ENCODE measurements around the gene CCDC91.
"Not testable (repeated sequence)": the region's sequence is repeated elsewhere in the genome, so short reads cannot be mapped to it uniquely, and the experiment has no call there.

CCDC91 gene

GRCh38 chr12:28184375-28184774, 5.9 kb upstream of the CCDC91 start:
- no peak for DNase-seq

- no peak for DNase-seq
Observed at GRCh38 chr12:28186500-28186899, 3.8 kb upstream of the CCDC91 start.

DNA sequence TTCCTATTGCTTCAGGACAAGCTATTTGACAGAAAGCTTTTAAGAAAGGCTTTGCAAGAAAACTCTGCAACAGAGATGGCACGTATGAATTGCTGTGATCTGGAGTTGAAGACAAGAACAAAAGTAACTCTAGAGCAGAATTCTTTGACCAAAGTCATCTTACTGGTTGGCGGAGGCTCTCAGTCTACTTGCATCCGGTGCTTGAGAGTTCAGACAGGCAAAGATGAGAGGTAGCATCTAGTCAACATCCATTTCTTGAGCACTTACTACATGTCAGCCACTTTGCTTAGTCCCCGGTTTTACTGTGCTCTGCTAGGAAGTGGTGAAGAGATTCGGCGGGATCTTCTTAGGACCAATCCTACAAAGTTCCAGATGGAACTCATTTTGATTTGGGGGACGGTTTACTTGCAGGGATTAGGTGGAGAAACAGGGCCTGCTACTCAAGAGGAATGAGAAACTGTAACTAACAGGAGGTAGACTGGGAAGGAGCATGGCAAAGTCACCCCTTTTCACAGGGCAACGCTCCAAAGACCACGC, 404 bp upstream of the CCDC91 start:
- DNase-seq = no peak

GRCh38 chr12:28191051-28192048, 1.1 kb downstream of the CCDC91 start:
- DNase-seq = peak in 1 of 4 experiments; percentile 26

- DNase-seq = no peak
Observed at GRCh38 chr12:28192125-28192524, 1.9 kb downstream of the CCDC91 start.

- not testable (repeated sequence) for DNase-seq
Observed at GRCh38 chr12:28194621-28195020, 4.4 kb downstream of the CCDC91 start.

- not testable (repeated sequence) for DNase-seq
Observed at GRCh38 chr12:28201136-28201535, 10.9 kb downstream of the CCDC91 start.

- DNase-seq = no peak
Observed at GRCh38 chr12:28202374-28203130, 12.3 kb downstream of the CCDC91 start.

DNA sequence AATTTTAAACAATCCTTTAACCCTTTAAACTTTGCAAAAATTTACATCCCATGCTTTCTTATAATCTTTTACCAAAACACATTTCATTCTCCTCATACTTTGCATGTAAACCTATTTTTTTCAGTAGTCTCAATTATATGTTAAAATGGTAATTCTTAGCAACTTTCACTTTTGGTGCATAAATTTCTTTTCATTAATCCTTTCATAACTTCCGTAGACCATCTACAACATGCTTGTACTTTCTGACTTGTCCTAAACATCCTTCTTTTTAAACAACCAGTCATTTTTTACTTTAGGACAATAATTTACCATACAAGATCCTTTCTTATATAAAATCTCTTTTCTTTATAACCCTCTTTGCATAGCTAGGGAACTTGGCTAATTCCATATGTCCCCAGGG, 19.5 kb downstream of the CCDC91 start:
- no peak for DNase-seq

DNA sequence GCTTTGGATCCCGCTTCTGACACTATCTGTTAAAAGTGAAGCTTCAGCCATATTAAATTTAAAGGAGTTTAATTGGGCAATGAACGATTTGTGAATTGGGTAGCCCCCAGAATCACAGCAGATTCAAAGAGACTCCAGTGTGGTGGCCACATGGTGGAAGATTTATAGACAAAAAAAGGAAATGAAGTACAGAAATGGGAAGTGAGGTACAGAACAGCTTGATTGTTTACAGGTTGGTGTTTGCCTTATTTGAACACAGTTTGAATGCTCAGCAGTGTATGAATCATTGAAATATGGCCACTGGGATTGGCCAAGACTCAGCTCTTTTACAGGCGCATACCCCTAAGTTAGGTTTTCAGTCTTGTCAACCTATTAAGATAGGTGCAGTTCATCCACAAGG, 21.9 kb downstream of the CCDC91 start:
- DNase-seq = no peak

DNA sequence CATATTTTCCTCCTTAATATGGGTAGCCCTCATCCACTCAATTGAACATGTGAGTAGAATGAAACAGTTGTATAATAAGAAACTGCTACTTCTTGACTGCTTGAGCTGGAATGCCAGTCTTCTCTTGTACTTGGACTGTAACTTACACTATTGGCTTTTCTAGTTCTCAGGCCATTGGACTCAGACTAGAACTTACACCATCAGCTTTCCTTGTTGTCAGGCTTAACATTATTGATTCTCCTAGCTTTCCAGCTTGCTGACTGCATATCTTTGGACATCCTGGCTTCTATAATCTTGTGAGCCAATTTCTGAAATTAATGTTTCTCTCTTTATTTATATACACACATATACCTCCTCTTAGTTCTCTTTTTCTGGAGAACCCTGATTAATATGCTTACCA, 24.8 kb downstream of the CCDC91 start:
- no peak for DNase-seq

DNA sequence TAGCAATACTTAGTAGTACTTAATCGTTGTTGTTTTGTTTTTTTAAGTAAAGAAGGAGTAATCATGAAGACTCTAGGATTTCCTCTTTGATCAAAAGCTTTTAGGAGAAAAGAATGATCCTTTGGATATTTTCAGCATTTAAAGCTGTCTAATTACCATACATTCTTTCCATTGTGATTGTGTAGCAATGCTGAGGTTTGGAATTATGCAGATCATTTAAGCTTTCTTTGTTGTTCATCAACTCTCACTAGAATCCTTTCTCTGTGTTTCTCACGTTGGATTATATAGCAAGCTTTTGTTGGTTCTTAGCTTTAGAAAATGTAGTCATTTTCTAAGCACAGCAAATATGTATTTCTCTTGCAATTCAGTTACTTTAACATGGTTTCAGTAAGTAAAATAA, 25.8 kb downstream of the CCDC91 start:
- no peak for DNase-seq

GRCh38 chr12:28217805-28218204, 27.5 kb downstream of the CCDC91 start:
- no peak for DNase-seq

DNA sequence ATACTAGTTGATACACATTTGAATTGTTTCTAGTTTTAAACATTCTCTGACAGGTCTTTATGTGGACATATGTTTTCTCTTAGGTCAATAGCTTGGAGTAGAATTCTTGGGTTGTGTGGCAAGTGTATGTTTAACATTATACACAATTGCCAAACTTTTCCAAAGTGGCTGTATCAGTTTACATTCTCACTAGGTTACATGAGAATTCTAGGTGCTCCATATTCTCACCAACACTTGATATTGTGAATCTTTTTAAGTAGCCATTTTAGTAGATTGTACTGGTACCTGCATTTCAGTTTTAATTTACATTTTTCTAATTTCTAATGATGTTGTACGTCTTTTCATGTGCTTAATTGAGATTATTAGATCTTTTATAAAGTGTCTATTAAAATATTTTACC, 28.6 kb downstream of the CCDC91 start:
- no peak for DNase-seq

- DNase-seq = no peak
Observed at GRCh38 chr12:28219827-28220226, 29.6 kb downstream of the CCDC91 start.

DNA sequence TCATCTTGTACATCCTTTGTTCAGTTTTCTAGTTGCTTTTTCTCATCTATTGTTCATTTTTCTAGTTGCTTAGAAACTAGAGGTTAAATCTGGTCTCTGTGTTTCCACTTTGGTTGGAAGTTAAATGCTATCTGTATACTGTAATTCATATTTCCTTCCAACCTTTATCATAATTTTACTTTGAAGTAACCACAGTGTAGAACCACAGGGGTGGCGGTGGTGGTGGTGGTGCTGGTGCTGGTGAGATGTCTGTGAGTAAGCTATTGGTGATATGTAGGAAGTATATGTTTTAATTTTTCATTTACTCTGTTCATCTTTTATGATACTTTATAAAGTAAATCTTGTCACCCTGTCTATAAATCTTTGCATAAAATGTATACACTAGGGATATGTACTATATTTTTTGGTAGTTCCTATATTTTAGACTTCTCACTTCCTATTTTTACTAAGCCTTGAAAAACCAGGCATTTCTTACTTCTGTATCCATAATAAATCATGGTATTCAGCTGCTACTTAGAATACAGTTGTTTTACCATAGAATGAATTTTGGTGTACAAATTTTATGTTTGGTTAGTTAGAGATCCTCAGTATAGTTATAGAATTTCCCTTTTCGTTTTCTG, 31.9 kb downstream of the CCDC91 start:
- peak in 3 of 4 experiments; percentile 2 to 22 (median 4) for DNase-seq

DNA sequence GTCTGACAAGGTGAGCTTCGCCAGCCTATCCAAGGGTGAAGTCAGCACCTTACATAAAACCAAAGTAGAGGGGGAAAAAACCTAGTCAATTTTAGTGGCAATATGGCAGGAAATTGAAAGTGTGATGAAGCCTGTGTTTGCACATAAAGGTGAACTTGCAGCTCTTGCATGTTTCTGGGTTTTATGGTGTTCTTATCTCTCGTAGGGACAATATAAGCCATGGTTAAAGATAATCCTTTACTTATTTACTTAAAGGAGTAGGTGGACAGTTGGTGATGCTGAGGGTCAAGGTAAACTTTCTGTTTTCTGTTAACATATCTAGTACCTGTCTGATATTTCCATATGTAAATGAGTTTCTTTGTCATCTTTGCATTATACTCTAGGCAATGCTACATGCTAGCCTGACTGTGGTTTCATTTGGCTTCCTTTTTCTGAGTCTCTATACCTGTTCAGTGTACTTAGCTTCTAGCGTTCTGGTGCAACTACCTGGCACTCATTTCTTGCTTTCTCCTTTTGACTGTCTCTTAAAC, 32.8 kb downstream of the CCDC91 start:
- DNase-seq = no peak

- DNase-seq = no peak
Observed at GRCh38 chr12:28223858-28224257, 33.6 kb downstream of the CCDC91 start.

- DNase-seq = no peak
Observed at GRCh38 chr12:28226705-28227104, 36.4 kb downstream of the CCDC91 start.

DNA sequence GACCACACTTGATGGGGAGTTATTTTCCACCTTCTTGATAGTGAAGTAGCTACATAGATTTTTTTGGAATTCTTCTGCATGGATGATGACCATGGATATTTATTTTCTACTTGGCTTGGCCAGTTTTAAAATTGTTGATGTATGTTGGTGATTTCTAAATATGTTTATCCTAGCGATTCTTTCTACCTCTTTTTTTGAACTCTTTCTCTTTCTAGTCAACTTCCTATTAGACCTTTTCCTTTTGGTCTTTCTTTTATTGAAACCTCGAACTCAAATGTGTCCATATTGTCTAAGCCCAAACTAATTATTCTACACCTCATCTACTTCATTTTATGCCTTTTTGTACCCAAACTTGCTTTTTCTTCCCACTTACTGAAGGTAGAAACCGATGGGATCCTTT, 37.0 kb downstream of the CCDC91 start:
- no peak for DNase-seq

DNA sequence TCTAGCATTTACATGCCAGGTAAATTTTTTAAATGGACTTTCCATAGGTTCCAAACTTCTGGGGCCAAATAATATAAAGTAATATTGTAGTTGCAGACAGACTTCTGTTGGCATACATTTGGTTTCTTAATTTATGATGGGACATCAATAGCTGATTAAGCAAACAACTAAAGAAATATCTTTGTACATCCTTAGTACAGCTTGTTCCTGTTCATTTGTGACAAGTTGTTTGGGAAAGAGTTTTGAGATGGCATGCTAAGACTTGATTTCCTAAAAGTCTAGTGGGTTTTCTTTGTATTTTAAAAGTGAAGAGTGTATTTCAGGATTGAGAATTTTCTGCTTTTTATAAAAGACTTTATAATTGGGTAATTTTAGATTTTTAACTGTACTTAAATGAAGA, 41.0 kb downstream of the CCDC91 start:
- no peak for DNase-seq

DNA sequence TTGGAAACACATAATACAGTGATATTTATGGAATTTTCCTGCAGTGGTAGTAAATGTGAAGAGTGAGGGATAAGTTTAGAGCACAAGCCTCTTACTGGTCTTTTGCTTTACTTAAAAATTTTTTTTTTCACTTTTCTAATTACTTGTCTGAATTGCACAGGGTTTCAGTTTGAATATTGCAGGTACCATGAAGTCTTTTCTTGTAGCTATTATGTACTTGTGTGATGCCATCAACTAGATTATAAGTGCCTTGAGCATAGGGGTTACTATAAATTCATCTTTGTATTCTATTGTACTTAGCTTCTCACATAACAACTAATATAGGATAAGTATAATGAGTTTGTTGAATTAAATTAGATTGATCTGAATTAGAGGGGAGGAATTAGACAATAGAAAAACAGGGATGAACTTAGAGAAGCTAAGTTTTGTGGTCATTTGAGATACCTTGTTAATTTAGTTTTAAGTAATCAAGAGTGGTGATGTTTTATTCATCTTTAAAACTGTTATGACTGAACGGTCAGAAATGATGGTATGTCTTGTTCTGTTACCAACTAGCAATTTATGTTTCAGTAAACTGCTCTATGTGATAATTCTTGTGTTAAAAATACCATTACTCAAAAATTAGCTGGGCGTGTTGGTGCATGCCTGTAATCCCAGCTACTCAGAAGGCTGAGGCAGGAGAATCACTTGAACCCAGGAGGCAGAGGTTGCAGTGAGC, 42.1 kb downstream of the CCDC91 start:
- DNase-seq = no peak

Data from activated naive CD4-positive, alpha-beta T cell (primary cell).